ENCODE measurements around the gene GPRC5B. TPM values are rescaled to one million over a fixed set of nuclear protein-coding genes. Genes with fewer than 3 reads are reported as not detected.

The GPRC5B gene
- total and polyA plus RNA-seq, 2 donors (not counting 1 experiment from before 2014, with no cell fraction given) = 4.3 to 4.5 TPM

GRCh38 chr16:19913340-19913645, 28.6 kb upstream of the GPRC5B start:
- Histone ChIP-seq H3K9me3 (ENCODE audit: control insufficient read depth, insufficient read depth, low read depth, low read length) (no peaks in the 10 kb centered on the region), H3K27me3 (ENCODE audit: control insufficient read depth, insufficient read depth, low read length) (no peaks in the 10 kb centered on the region), H4K20me1 (ENCODE audit: control insufficient read depth, extremely low read depth, insufficient read depth, low read length) (no peaks in the 10 kb centered on the region), H3K9ac (ENCODE audit: insufficient read depth, low read length) (no peak overlapping the region), H3K79me2 (ENCODE audit: control insufficient read depth, insufficient read depth, low read length) (no peaks in the 10 kb centered on the region), H3K4me3 (replicated peaks in 1 of 4; ENCODE audit: control extremely low read depth in 1 of 4, insufficient read depth in 1 of 4, low read depth in 3 of 4, low read length in 4 of 4) (no peak overlapping the region), H2AFZ (ENCODE audit: low read length) (no peak overlapping the region), H3K36me3 (ENCODE audit: control insufficient read depth, insufficient read depth, low read length) (no peaks in the 10 kb centered on the region), H3K27ac (ENCODE audit: insufficient read depth, low read length) (peak overlapping the region; percentile 31), H3K4me2 (ENCODE audit: extremely low read depth, insufficient read depth, low read length) (no peak overlapping the region), H3K4me1 (ENCODE audit: control insufficient read depth, extremely low read depth, insufficient read depth, low read length) (no peaks in the 10 kb centered on the region)
- DNase-seq (ENCODE audit: low read depth in 2 of 2) = peak in 1 of 2 donors; percentile 5
- TF ChIP-seq EZH2 (IDR thresholded peaks at IDR 0.05; ENCODE audit: low read length, missing control alignments) = no peak
- TF ChIP-seq CTCF (conservative IDR thresholded peaks at IDR 0.05 in 1 of 2, IDR thresholded peaks at IDR 0.05 in 1 of 2; ENCODE audit: low read depth in 1 of 2, low read length in 2 of 2) = no peak

- Histone ChIP-seq H3K9me3 (ENCODE audit: control insufficient read depth, insufficient read depth, low read depth, low read length) (no peaks in the 10 kb centered on the region), H3K4me2 (ENCODE audit: extremely low read depth, insufficient read depth, low read length) (no peak overlapping the region), H3K4me3 (replicated peaks in 1 of 4; ENCODE audit: control extremely low read depth in 1 of 4, insufficient read depth in 1 of 4, low read depth in 3 of 4, low read length in 4 of 4) (no peak overlapping the region), H3K79me2 (ENCODE audit: control insufficient read depth, insufficient read depth, low read length) (no peaks in the 10 kb centered on the region), H3K27me3 (ENCODE audit: control insufficient read depth, insufficient read depth, low read length) (no peaks in the 10 kb centered on the region), H3K9ac (ENCODE audit: insufficient read depth, low read length) (no peak overlapping the region), H3K27ac (ENCODE audit: insufficient read depth, low read length) (peak overlapping the region; percentile 31), H4K20me1 (ENCODE audit: control insufficient read depth, extremely low read depth, insufficient read depth, low read length) (no peaks in the 10 kb centered on the region), H2AFZ (ENCODE audit: low read length) (peak overlapping the region; percentile 7), H3K36me3 (ENCODE audit: control insufficient read depth, insufficient read depth, low read length) (no peaks in the 10 kb centered on the region), H3K4me1 (ENCODE audit: control insufficient read depth, extremely low read depth, insufficient read depth, low read length) (no peaks in the 10 kb centered on the region)
- TF ChIP-seq CTCF (conservative IDR thresholded peaks at IDR 0.05 in 1 of 2, IDR thresholded peaks at IDR 0.05 in 1 of 2; ENCODE audit: low read depth in 1 of 2, low read length in 2 of 2) = no peak
- no peak for TF ChIP-seq EZH2 (IDR thresholded peaks at IDR 0.05; ENCODE audit: low read length, missing control alignments)
- peak; percentile 9 to 44 for DNase-seq (ENCODE audit: low read depth in 2 of 2)
Observed at GRCh38 chr16:19912455-19913339, 28.0 kb upstream of the GPRC5B start.

- Histone ChIP-seq H3K4me3 (replicated peaks in 1 of 4; ENCODE audit: control extremely low read depth in 1 of 4, insufficient read depth in 1 of 4, low read depth in 3 of 4, low read length in 4 of 4) (no peak overlapping the region), H3K27me3 (ENCODE audit: control insufficient read depth, insufficient read depth, low read length) (no peaks in the 10 kb centered on the region), H3K79me2 (ENCODE audit: control insufficient read depth, insufficient read depth, low read length) (no peaks in the 10 kb centered on the region), H3K9ac (ENCODE audit: insufficient read depth, low read length) (no peak overlapping the region), H4K20me1 (ENCODE audit: control insufficient read depth, extremely low read depth, insufficient read depth, low read length) (no peaks in the 10 kb centered on the region), H3K36me3 (ENCODE audit: control insufficient read depth, insufficient read depth, low read length) (no peaks in the 10 kb centered on the region), H2AFZ (ENCODE audit: low read length) (no peak overlapping the region), H3K4me1 (ENCODE audit: control insufficient read depth, extremely low read depth, insufficient read depth, low read length) (no peaks in the 10 kb centered on the region), H3K4me2 (ENCODE audit: extremely low read depth, insufficient read depth, low read length) (no peak overlapping the region), H3K9me3 (ENCODE audit: control insufficient read depth, insufficient read depth, low read depth, low read length) (no peaks in the 10 kb centered on the region), H3K27ac (ENCODE audit: insufficient read depth, low read length) (no peak overlapping the region)
- no peak for DNase-seq (ENCODE audit: low read depth in 2 of 2)
- TF ChIP-seq EZH2 (IDR thresholded peaks at IDR 0.05; ENCODE audit: low read length, missing control alignments) (no peak), CTCF (conservative IDR thresholded peaks at IDR 0.05 in 1 of 2, IDR thresholded peaks at IDR 0.05 in 1 of 2; ENCODE audit: low read depth in 1 of 2, low read length in 2 of 2) (no peak)
Observed at GRCh38 chr16:19911747-19912454, 27.3 kb upstream of the GPRC5B start.
